ENCODE results near the gene FOXK1.

FOXK1 gene

GRCh38 chr7:4714161-4714700 lies 32.1 kb downstream of the FOXK1 start:
- no peak for DNase-seq (ENCODE audit: low read depth)
- no peak for TF ChIP-seq CTCF (IDR thresholded peaks at IDR 0.05; ENCODE audit: control insufficient read depth, insufficient read depth, low read depth, low read length, missing control alignments)
- no peak overlapping the region for H3K4me3 ChIP-seq (ENCODE audit: control insufficient read depth, low read depth, low read length)

- no peak for TF ChIP-seq CTCF (IDR thresholded peaks at IDR 0.05; ENCODE audit: control insufficient read depth, insufficient read depth, low read depth, low read length, missing control alignments)
- H3K4me3 ChIP-seq (ENCODE audit: control insufficient read depth, low read depth, low read length): no peak overlapping the region
- no peak for DNase-seq (ENCODE audit: low read depth)
Observed at GRCh38 chr7:4714767-4715409, 32.8 kb downstream of the FOXK1 start.

GRCh38 chr7:4715410-4715776 lies 33.3 kb downstream of the FOXK1 start:
- no peak for DNase-seq (ENCODE audit: low read depth)
- no peak for TF ChIP-seq CTCF (IDR thresholded peaks at IDR 0.05; ENCODE audit: control insufficient read depth, insufficient read depth, low read depth, low read length, missing control alignments)
- H3K4me3 ChIP-seq (ENCODE audit: control insufficient read depth, low read depth, low read length): no peak overlapping the region

GRCh38 chr7:4716946-4717795 lies 35.1 kb downstream of the FOXK1 start:
- TF ChIP-seq CTCF (IDR thresholded peaks at IDR 0.05; ENCODE audit: control insufficient read depth, insufficient read depth, low read depth, low read length, missing control alignments): no peak

GRCh38 chr7:4718075-4718474 lies 36.0 kb downstream of the FOXK1 start:
- no peak overlapping the region for H3K4me3 ChIP-seq (ENCODE audit: control insufficient read depth, low read depth, low read length)
- no peak for TF ChIP-seq CTCF (IDR thresholded peaks at IDR 0.05; ENCODE audit: control insufficient read depth, insufficient read depth, low read depth, low read length, missing control alignments)
- no peak for DNase-seq (ENCODE audit: low read depth)

More at GRCh38 chr7:4716946-4717795, 35.1 kb downstream of the FOXK1 start:
- DNase-seq (ENCODE audit: low read depth): no peak
- H3K4me3 ChIP-seq (ENCODE audit: control insufficient read depth, low read depth, low read length): no peak overlapping the region

- TF ChIP-seq CTCF (IDR thresholded peaks at IDR 0.05; ENCODE audit: control insufficient read depth, insufficient read depth, low read depth, low read length, missing control alignments): no peak
- no peak for DNase-seq (ENCODE audit: low read depth)
- no peak overlapping the region for H3K4me3 ChIP-seq (ENCODE audit: control insufficient read depth, low read depth, low read length)
Observed at GRCh38 chr7:4720225-4720624, 38.1 kb downstream of the FOXK1 start.
